HepG2 (cell line): Measurements from ENCODE around the gene FITM2. TPM values are rescaled to one million over a fixed set of nuclear protein-coding genes. Genes with fewer than 3 reads are reported as not detected.

ENCODE experiments used
- CHCHD3 ChIP-seq: sonication (generic); formaldehyde crosslinking; IDR thresholded peaks from 2 replicates; pipeline ENCODE4 v1.8.0; 2022; ENCODE audit warnings: mild to moderate bottlenecking, missing genetic modification reagents, moderate library complexity
- CREB3 ChIP-seq: sonication (generic); formaldehyde crosslinking; IDR thresholded peaks from 2 replicates; pipeline ENCODE4 v1.5.0; 2020; ENCODE audit warnings: missing genetic modification reagents
- ELF1 ChIP-seq: sonication (generic); formaldehyde crosslinking; IDR thresholded peaks from 2 replicates; pipeline ENCODE4 v1.4.0; 2020; ENCODE audit warnings: missing genetic modification reagents
- ELF4 ChIP-seq: sonication (generic); formaldehyde crosslinking; IDR thresholded peaks from 2 replicates; pipeline ENCODE4 v1.5.0; 2020; ENCODE audit warnings: missing genetic modification reagents, mild to moderate bottlenecking, moderate library complexity, borderline replicate concordance
- ETV6 ChIP-seq: sonication (generic); formaldehyde crosslinking; conservative IDR thresholded peaks from 2 replicates; pipeline ENCODE4 v1.4.0; 2020; ENCODE audit warnings: missing genetic modification reagents
- HDAC6 ChIP-seq: fragments of 200-600 bp; sonication (generic); IDR thresholded peaks from 2 replicates; pipeline ENCODE4 v1.7.0; 2017; ENCODE audit warnings: mild to moderate bottlenecking, antibody characterized with exemption, low read length, low read depth
- KLF11 ChIP-seq: IDR thresholded peaks from 2 replicates; pipeline ENCODE4 v1.6.1; 2016; ENCODE audit warnings: missing compliant biosample characterization
- NCOR1 ChIP-seq: fragments of 200-600 bp; sonication (generic); IDR thresholded peaks from 2 replicates; pipeline ENCODE4 v1.7.0; 2017; ENCODE audit warnings: antibody characterized with exemption, low read length, borderline replicate concordance
- SAFB2 ChIP-seq: sonication (generic); formaldehyde crosslinking; IDR thresholded peaks from 2 replicates; pipeline ENCODE4 v1.5.1; 2020; ENCODE audit warnings: missing genetic modification reagents, low read depth, mild to moderate bottlenecking, borderline replicate concordance
- SMAD3 ChIP-seq: sonication (generic); formaldehyde crosslinking; IDR thresholded peaks from 2 replicates; pipeline ENCODE4 v1.4.0; 2020; ENCODE audit warnings: missing genetic modification reagents
- TCF7 ChIP-seq: sonication (generic); IDR thresholded peaks from 2 replicates; pipeline ENCODE4 v1.6.1; 2016; ENCODE audit warnings: antibody characterized with exemption, low read depth
- TFDP1 ChIP-seq: IDR thresholded peaks from 2 replicates; pipeline ENCODE4 v1.6.1; 2016; ENCODE audit warnings: missing compliant biosample characterization, missing genetic modification reagents, borderline replicate concordance
- U2AF1 ChIP-seq: fragments of 200-400 bp; formaldehyde crosslinking; optimal IDR thresholded peaks from 2 replicates; pipeline ENCODE3; 2017; ENCODE audit warnings: mild to moderate bottlenecking, low read depth, low read length
- U2AF2 ChIP-seq: fragments of 200-400 bp; formaldehyde crosslinking; IDR thresholded peaks from 2 replicates; pipeline ENCODE4 v1.6.1; 2017; ENCODE audit warnings: low read depth, mild to moderate bottlenecking, low read length
- ZBTB2 ChIP-seq: sonication (generic); formaldehyde crosslinking; IDR thresholded peaks from 2 replicates; pipeline ENCODE4 v1.8.0; 2022; ENCODE audit warnings: low read depth, missing genetic modification reagents
- ZNF17 ChIP-seq: sonication (generic); formaldehyde crosslinking; IDR thresholded peaks from 2 replicates; pipeline ENCODE4 v1.5.0; 2020; ENCODE audit warnings: mild to moderate bottlenecking, missing genetic modification reagents
- ZNF3 ChIP-seq: IDR thresholded peaks from 2 replicates; pipeline ENCODE4 v1.7.0; 2017; ENCODE audit warnings: inconsistent platforms
- ZNF335 ChIP-seq: sonication (generic); formaldehyde crosslinking; IDR thresholded peaks from 2 replicates; pipeline ENCODE4 v1.4.0; 2020; ENCODE audit warnings: missing genetic modification reagents
- ZNF547 ChIP-seq: sonication (generic); formaldehyde crosslinking; IDR thresholded peaks from 2 replicates; pipeline ENCODE4 v1.5.1; 2020; ENCODE audit warnings: mild to moderate bottlenecking, missing genetic modification reagents
- ZNF710 ChIP-seq: sonication (generic); formaldehyde crosslinking; IDR thresholded peaks from 2 replicates; pipeline ENCODE4 v1.5.0; 2020; ENCODE audit warnings: mild to moderate bottlenecking, missing genetic modification reagents, borderline replicate concordance
- ZNF780A ChIP-seq: sonication (generic); formaldehyde crosslinking; IDR thresholded peaks from 2 replicates; pipeline ENCODE4 v1.8.0; 2022; ENCODE audit warnings: mild to moderate bottlenecking, missing genetic modification reagents, moderate library complexity
- ZNF83 ChIP-seq: sonication (generic); formaldehyde crosslinking; IDR thresholded peaks from 2 replicates; pipeline ENCODE4 v1.4.0; 2020; ENCODE audit warnings: missing genetic modification reagents, mild to moderate bottlenecking, borderline replicate concordance
- polyA plus RNA-seq, 8 experiments: library from polyadenylated mRNA; depleted of rRNA in 3 of 8; stranded (reverse) in 7 of 8; unstranded in 1 of 8; fragments of >200 nt; fragmentation: Illumina TruSeq in 4 of 8; extraction: Trizol in 4 of 8; gene quantifications; 2 replicates each; pipeline versions ENCODE4 v1.2.1 to v1.2.3, GENCODE V29; 2011 to 2016; ENCODE audit warnings: low read depth in 4 of 8, missing spikeins in 1 of 8, mixed read lengths in 1 of 8; ENCODE audit not compliant: insufficient read depth in 1 of 8
- total RNA-seq, 5 experiments: library from RNA; depleted of rRNA; stranded (reverse); fragments of >200 nt; fragmentation: Illumina TruSeq; extraction: Trizol; gene quantifications; 2 replicates each; pipeline ENCODE4 v1.2.3, GENCODE V29; 2016; ENCODE audit warnings: low read depth in 1 of 5
- TF ChIP-seq, protein P1 (sequence below): sonication (generic); formaldehyde crosslinking; IDR thresholded peaks from 2 replicates; pipeline ENCODE4 v1.4.0; 2020; ENCODE audit warnings: missing genetic modification reagents, borderline replicate concordance

Gene FITM2
- total and polyA plus RNA-seq, 2 of the 13 experiments (the other 11 are each of a cell fraction or from before 2014, with no cell fraction given) = 9.6 to 24.5 TPM

DNA sequence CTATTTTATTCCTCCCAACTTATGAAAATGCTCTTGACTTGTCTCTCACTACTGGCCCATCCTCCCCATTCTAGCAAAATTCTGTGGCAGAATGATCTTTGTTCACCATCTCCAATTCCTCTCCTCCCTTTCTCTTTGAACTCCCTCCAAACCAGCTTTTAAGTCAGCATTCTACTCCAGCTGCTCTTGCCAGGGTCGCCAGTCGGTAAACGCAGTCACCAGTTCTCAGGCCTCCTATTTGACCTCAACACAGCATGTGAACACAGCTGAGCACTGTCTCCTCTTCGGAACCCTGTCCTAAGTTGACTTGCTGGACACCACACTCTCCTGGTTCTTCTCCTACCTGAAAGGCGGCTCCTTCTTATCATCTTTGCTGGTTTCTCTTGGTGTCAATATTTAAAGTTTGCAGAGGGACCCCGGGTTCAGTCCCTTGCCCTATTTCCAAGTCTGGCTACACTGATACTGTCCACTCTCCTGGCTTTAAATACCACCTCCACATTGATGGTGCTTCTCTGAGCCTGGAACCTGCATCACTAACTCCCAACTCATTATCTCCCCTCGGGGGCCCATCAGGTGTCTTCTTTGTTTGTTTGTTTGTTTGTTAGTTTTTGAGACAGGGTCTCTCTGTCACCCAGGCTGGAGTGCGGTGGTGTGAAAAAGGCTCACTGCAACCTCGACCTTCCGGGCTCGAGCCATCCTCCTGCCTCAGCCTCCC lies 36.5 kb downstream of the FITM2 start (continued):
- TF ChIP-seq, protein P1, sequence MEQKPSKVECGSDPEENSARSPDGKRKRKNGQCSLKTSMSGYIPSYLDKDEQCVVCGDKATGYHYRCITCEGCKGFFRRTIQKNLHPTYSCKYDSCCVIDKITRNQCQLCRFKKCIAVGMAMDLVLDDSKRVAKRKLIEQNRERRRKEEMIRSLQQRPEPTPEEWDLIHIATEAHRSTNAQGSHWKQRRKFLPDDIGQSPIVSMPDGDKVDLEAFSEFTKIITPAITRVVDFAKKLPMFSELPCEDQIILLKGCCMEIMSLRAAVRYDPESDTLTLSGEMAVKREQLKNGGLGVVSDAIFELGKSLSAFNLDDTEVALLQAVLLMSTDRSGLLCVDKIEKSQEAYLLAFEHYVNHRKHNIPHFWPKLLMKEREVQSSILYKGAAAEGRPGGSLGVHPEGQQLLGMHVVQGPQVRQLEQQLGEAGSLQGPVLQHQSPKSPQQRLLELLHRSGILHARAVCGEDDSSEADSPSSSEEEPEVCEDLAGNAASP = peak; percentile 93; the same call in 1 of the 2 replicates
- no peak for TF ChIP-seq TFDP1 (CRISPR knock-in tag)
- TF ChIP-seq CHCHD3 (CRISPR knock-in tag) = no peak
- TF ChIP-seq ZNF547 (CRISPR knock-in tag) = no peak
- peak; percentile 93 for TF ChIP-seq TCF7
- TF ChIP-seq ZNF710 (CRISPR knock-in tag) = peak; percentile 93
- TF ChIP-seq ETV6 (CRISPR knock-in tag) = no peak
- TF ChIP-seq SMAD3 (CRISPR knock-in tag) = no peak
- TF ChIP-seq ZNF17 = no peak
- no peak for TF ChIP-seq ZBTB2 (CRISPR knock-in tag)
- no peak for TF ChIP-seq U2AF2
- no peak for TF ChIP-seq ZNF83 (CRISPR knock-in tag)
- TF ChIP-seq SAFB2 (CRISPR knock-in tag) = no peak
- TF ChIP-seq KLF11 (CRISPR knock-in tag) = no peak
- TF ChIP-seq CREB3 = no peak
- peak; percentile 72 for TF ChIP-seq U2AF1
- peak; percentile 78; the same call in 1 of the 2 replicates for TF ChIP-seq NCOR1
- TF ChIP-seq HDAC6 = no peak
- TF ChIP-seq ZNF335 (CRISPR knock-in tag) = no peak
- no peak for TF ChIP-seq ELF4
- no peak for TF ChIP-seq ZNF780A (CRISPR knock-in tag)
- TF ChIP-seq ZNF3 (CRISPR knock-in tag) = no peak
- TF ChIP-seq ELF1 = no peak
